ENCODE data around the gene UBA6. TPM values are rescaled to one million over a fixed set of nuclear protein-coding genes. Genes with fewer than 3 reads are reported as not detected.

UBA6 gene
- total RNA-seq, 1 experiment from 2014 or later, result 83.1 TPM

DNA sequence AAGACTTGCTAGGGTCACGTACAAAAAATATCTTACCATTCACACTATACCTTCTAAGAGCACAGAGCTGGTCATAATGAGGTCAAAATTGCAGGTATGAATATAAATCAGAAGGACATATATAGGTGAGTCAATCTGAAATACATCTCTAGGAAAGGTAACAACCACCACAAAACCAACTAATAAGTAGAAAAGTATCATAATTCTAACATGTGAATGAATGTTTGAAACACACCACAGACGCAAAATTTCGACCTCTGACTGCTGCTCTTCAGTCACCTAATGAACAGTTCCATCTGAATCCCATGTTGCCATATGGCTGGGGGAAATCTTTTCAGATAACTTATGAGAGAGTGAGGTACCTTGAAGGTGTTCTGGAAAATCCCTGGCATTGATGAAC is 120.4 kb downstream of the UBA6 start:
- TF ChIP-seq, protein P1, sequence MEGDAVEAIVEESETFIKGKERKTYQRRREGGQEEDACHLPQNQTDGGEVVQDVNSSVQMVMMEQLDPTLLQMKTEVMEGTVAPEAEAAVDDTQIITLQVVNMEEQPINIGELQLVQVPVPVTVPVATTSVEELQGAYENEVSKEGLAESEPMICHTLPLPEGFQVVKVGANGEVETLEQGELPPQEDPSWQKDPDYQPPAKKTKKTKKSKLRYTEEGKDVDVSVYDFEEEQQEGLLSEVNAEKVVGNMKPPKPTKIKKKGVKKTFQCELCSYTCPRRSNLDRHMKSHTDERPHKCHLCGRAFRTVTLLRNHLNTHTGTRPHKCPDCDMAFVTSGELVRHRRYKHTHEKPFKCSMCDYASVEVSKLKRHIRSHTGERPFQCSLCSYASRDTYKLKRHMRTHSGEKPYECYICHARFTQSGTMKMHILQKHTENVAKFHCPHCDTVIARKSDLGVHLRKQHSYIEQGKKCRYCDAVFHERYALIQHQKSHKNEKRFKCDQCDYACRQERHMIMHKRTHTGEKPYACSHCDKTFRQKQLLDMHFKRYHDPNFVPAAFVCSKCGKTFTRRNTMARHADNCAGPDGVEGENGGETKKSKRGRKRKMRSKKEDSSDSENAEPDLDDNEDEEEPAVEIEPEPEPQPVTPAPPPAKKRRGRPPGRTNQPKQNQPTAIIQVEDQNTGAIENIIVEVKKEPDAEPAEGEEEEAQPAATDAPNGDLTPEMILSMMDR (IDR thresholded peaks at IDR 0.05; ENCODE audit: unreplicated experiment), result no peak
- ChIA-PET POLR2A (interaction anchor here (0.5 kb wide), 1 partner anchor 99 kb away, joined by 3 read pairs; no protein-coding TSS in a partner anchor), CTCF (interaction anchor here (0.7 to 0.9 kb wide), 2 partner anchors 21 to 34 kb away, joined by 3 read pairs; no protein-coding TSS in a partner anchor)
- no peak overlapping the region for H3K27ac Mint-ChIP-seq (ENCODE audit: low read depth, unreplicated experiment)
- no peak overlapping the region for H3K4me3 Mint-ChIP-seq (ENCODE audit: unreplicated experiment)
- intact Hi-C loops (cut with micrococcal nuclease), result no loop called here
- H3K4me1 Mint-ChIP-seq (ENCODE audit: insufficient read depth, unreplicated experiment), result no peaks in the 10 kb centered on the region
- H3K9me3 Mint-ChIP-seq (ENCODE audit: unreplicated experiment), result no peaks in the 10 kb centered on the region
- H3K27me3 Mint-ChIP-seq (ENCODE audit: insufficient read depth, unreplicated experiment), result no peaks in the 10 kb centered on the region
- BruUV-seq (replicated peaks), result no TSS peak
- no peaks in the 10 kb centered on the region for H3K36me3 Mint-ChIP-seq (ENCODE audit: insufficient read depth, unreplicated experiment)
- no peak for DNase-seq (ENCODE audit: unreplicated experiment)

DNA sequence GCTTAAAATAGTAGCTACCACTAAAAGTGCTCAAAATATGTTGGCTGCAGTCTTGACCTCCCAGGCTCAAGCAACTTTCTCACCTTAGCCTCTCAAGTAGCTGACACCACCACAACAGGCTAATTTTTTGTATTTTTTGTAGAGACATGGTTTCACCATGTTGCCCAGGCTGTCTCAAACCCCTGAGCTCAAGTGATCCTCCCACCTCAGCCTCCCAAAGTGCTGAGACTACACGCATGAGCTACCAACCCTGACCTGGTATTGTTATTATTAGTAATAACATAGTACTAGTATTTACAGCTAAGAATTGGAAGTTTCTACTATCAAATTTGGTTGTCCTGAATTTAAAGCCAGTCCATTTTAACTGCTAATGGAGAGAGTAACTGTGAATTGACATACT is 124.4 kb downstream of the UBA6 start:
- H3K9me3 Mint-ChIP-seq (ENCODE audit: unreplicated experiment), result no peaks in the 10 kb centered on the region
- H3K27ac Mint-ChIP-seq (ENCODE audit: low read depth, unreplicated experiment), result no peak overlapping the region
- CTCF ChIA-PET, result interaction anchor here (0.8 to 1.1 kb wide), 2 partner anchors 10 to 40 kb away, joined by 3 read pairs; no protein-coding TSS in a partner anchor
- no peaks in the 10 kb centered on the region for H3K4me1 Mint-ChIP-seq (ENCODE audit: insufficient read depth, unreplicated experiment)
- no peaks in the 10 kb centered on the region for H3K27me3 Mint-ChIP-seq (ENCODE audit: insufficient read depth, unreplicated experiment)
- H3K36me3 Mint-ChIP-seq (ENCODE audit: insufficient read depth, unreplicated experiment), result no peaks in the 10 kb centered on the region
- H3K4me3 Mint-ChIP-seq (ENCODE audit: unreplicated experiment), result no peak overlapping the region
- no peak for DNase-seq (ENCODE audit: unreplicated experiment)
- TF ChIP-seq, protein P1 (IDR thresholded peaks at IDR 0.05; ENCODE audit: unreplicated experiment), result no peak
- intact Hi-C loops (cut with micrococcal nuclease), result no loop called here
- POLR2A ChIA-PET, result interaction anchor here (0.6 kb wide), 1 partner anchor 33 kb away, joined by 3 read pairs; no protein-coding TSS in a partner anchor
- BruUV-seq (replicated peaks), result no TSS peak

DNA sequence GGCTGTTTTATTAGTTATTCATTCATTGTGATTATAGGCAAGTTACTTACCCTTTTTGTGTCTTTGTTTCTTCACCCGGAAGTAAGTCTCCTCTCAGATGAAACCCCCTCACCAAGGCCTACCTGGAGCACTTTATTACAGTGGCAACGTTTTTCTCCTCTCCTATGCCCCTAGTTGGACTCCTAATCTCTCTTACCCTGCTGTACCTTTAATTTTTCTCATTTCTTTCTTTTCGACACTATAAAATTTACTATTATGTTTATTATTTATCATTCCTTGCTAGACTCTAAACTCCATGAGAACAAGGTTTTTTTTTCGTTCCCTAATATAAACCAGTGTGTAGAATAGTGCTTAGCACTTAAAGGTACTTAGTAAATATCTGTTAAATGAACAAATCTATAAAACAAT is 124.9 kb downstream of the UBA6 start:
- DNase-seq (ENCODE audit: unreplicated experiment), result no peak
- ChIA-PET CTCF (interaction anchor here (0.8 to 1.1 kb wide), 2 partner anchors 10 to 41 kb away, joined by 3 read pairs; no protein-coding TSS in a partner anchor), POLR2A (interaction anchor here (0.6 to 0.7 kb wide), 2 partner anchors 14 to 32 kb away, joined by 3 read pairs; no protein-coding TSS in a partner anchor)
- Mint-ChIP-seq H3K4me3 (ENCODE audit: unreplicated experiment) (no peak overlapping the region), H3K27ac (ENCODE audit: low read depth, unreplicated experiment) (no peak overlapping the region), H3K9me3 (ENCODE audit: unreplicated experiment) (no peaks in the 10 kb centered on the region), H3K36me3 (ENCODE audit: insufficient read depth, unreplicated experiment) (no peaks in the 10 kb centered on the region), H3K27me3 (ENCODE audit: insufficient read depth, unreplicated experiment) (no peaks in the 10 kb centered on the region), H3K4me1 (ENCODE audit: insufficient read depth, unreplicated experiment) (no peaks in the 10 kb centered on the region)
- TF ChIP-seq, protein P1 (IDR thresholded peaks at IDR 0.05; ENCODE audit: unreplicated experiment), result no peak
- intact Hi-C loops (cut with micrococcal nuclease), result no loop called here
- BruUV-seq (replicated peaks), result no TSS peak

DNA sequence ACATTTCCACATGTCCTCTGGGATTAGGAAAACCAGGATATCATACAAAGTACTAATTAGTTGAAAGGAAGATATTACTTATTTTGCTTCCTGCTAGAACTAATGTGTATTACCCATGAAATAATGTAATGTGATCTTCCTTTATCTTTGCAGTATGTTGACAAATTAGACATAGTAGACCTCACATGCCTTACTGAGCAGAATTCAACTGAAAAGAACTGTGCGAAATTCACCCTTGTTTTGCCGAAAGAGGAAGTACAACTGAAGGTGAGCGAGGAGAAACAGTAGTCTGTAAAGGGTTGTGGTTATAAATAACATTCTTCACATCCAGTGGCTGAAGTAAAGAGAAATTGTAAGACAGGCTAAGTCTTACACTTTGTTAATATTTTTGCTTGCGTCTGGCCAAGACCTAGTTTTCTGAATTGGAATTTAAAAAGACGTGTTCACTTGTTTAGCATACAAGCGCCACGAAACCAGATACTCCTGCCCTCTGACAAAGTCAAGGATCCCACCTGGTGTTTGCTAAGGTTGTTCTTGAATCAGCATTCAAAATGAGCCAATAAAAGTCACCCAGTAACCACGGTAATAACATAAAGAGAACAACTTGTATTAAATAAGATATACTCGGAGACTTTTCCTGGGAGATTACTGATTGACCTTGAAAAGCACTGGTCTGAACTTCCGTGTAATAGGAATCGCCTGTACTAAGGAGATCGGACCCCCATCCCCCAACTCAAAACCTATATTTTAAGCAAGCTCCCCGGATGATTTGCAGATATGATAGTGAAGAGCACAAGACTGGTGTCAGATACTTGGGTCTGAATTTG is 125.5 kb downstream of the UBA6 start:
- Mint-ChIP-seq H3K4me3 (ENCODE audit: unreplicated experiment) (no peak overlapping the region), H3K9me3 (ENCODE audit: unreplicated experiment) (no peaks in the 10 kb centered on the region), H3K36me3 (ENCODE audit: insufficient read depth, unreplicated experiment) (no peaks in the 10 kb centered on the region), H3K4me1 (ENCODE audit: insufficient read depth, unreplicated experiment) (no peaks in the 10 kb centered on the region), H3K27me3 (ENCODE audit: insufficient read depth, unreplicated experiment) (no peaks in the 10 kb centered on the region), H3K27ac (ENCODE audit: low read depth, unreplicated experiment) (no peak overlapping the region)
- TF ChIP-seq, protein P1 (IDR thresholded peaks at IDR 0.05; ENCODE audit: unreplicated experiment), result no peak
- BruUV-seq (replicated peaks), result no TSS peak
- CTCF ChIA-PET, result no interaction called here
- intact Hi-C loops (cut with micrococcal nuclease), result no loop called here
- DNase-seq (ENCODE audit: unreplicated experiment), result no peak
- POLR2A ChIA-PET, result interaction anchor here (0.7 kb wide), 1 partner anchor 14 kb away, joined by 3 read pairs; no protein-coding TSS in a partner anchor
